Neural progenitor cell (in vitro differentiated cells): ENCODE results near the gene SCUBE2. TPM values are rescaled to one million over a fixed set of nuclear protein-coding genes. Genes with fewer than 3 reads are reported as not detected.
A peak's percentile ranks its signal among the peaks of the same experiment; 100 is the strongest.

Experiments used
- DNase-seq: peaks from one replicate; pipeline ENCODE4 v3.0.0-alpha.2; 2016; ENCODE audit warnings: low spot score
- H2AFZ ChIP-seq: fragments of 200-600 bp; sonication (generic); replicated peaks from 2 replicates; pipeline ENCODE4 v1.6.1; 2016; ENCODE audit warnings: antibody characterized with exemption
- H3F3A ChIP-seq: fragments of 200-600 bp; sonication (generic); 2 replicates; pipeline ENCODE4 v1.6.1; 2016; ENCODE audit warnings: antibody characterized with exemption, low read depth
- H3K27ac ChIP-seq: fragments of 200-600 bp; sonication (generic); 2 replicates; pipeline ENCODE4 v1.5.1; 2016; ENCODE audit warnings: mild to moderate bottlenecking
- H3K27me3 ChIP-seq: fragments of 200-600 bp; sonication (generic); 2 replicates; pipeline ENCODE4 v1.6.1; 2016; ENCODE audit warnings: mild to moderate bottlenecking, moderate library complexity
- H3K36me3 ChIP-seq: fragments of 200-600 bp; sonication (generic); 2 replicates; pipeline ENCODE4 v1.5.1; 2016
- H3K4me1 ChIP-seq: fragments of 200-600 bp; sonication (generic); 2 replicates; pipeline ENCODE4 v1.6.1; 2016; ENCODE audit warnings: mixed run types
- H3K4me2 ChIP-seq: fragments of 200-600 bp; sonication (generic); 2 replicates; pipeline ENCODE4 v1.6.1; 2016
- H3K4me3 ChIP-seq: fragments of 200-600 bp; sonication (generic); 2 replicates; pipeline ENCODE4 v1.5.1; 2016
- H3K79me2 ChIP-seq: fragments of 200-600 bp; sonication (generic); 2 replicates; pipeline ENCODE4 v1.6.1; 2016; ENCODE audit warnings: low read depth
- H3K9ac ChIP-seq: fragments of 200-600 bp; sonication (generic); 2 replicates; pipeline ENCODE4 v1.6.1; 2016
- H3K9me3 ChIP-seq: fragments of 200-600 bp; sonication (generic); 2 replicates; pipeline ENCODE4 v1.5.1; 2016; ENCODE audit warnings: low read depth
- H4K20me1 ChIP-seq: fragments of 200-600 bp; sonication (generic); 2 replicates; pipeline ENCODE4 v1.6.1; 2016; ENCODE audit warnings: low read depth
- H3K27ac Mint-ChIP-seq: 3 replicates; pipeline ENCODE4 v1.8.0; 2021; ENCODE audit warnings: mixed read lengths
- H3K27me3 Mint-ChIP-seq: 2 replicates; pipeline ENCODE4 v1.8.0; 2022; ENCODE audit warnings: low read depth, mild to moderate bottlenecking, inconsistent platforms, moderate library complexity, mixed read lengths; ENCODE audit not compliant: insufficient read depth
- H3K36me3 Mint-ChIP-seq: 3 replicates; pipeline ENCODE4 v1.8.0; 2021; ENCODE audit warnings: mixed read lengths
- H3K4me1 Mint-ChIP-seq: 3 replicates; pipeline ENCODE4 v1.8.0; 2021; ENCODE audit warnings: mixed read lengths
- H3K4me3 Mint-ChIP-seq: 3 replicates; pipeline ENCODE4 v1.8.0; 2021; ENCODE audit warnings: mild to moderate bottlenecking, moderate library complexity, mixed read lengths
- H3K9me3 Mint-ChIP-seq: 3 replicates; pipeline ENCODE4 v1.8.0; 2020; ENCODE audit warnings: mixed read lengths
- CTCF ChIP-seq: fragments of 200-600 bp; sonication (generic); IDR thresholded peaks from 2 replicates; pipeline ENCODE4 v1.5.1; 2017; ENCODE audit warnings: antibody characterized with exemption, mild to moderate bottlenecking
- EZH2 ChIP-seq: fragments of 200-600 bp; sonication (generic); IDR thresholded peaks from 2 replicates; pipeline ENCODE4 v1.6.1; 2017; ENCODE audit warnings: antibody characterized with exemption, mild to moderate bottlenecking, moderate library complexity
- EZH2phosphoT487 ChIP-seq: fragments of 200-600 bp; sonication (generic); IDR thresholded peaks from 2 replicates; pipeline ENCODE4 v1.6.1; 2017; ENCODE audit warnings: antibody characterized with exemption
- total RNA-seq: library from RNA; depleted of rRNA; stranded (reverse); fragments of >200 nt; gene quantifications from 2 replicates; pipeline ENCODE4 v1.2.3, GENCODE V29; 2015; ENCODE audit warnings: low replicate concordance

Gene SCUBE2
- total RNA-seq, 1 donor from 2014 or later = 42.1 TPM

GRCh38 chr11:9056467-9056866 lies 34.9 kb downstream of the SCUBE2 start:
- H3K4me1 Mint-ChIP-seq = peaks cover 10% of the 10 kb centered on the region
- peaks cover 8% of the 10 kb centered on the region for H3K36me3 Mint-ChIP-seq
- no peak overlapping the region for H3K4me2 ChIP-seq
- no peaks in the 10 kb centered on the region for H3K9me3 ChIP-seq
- DNase-seq = no peak
- no peaks in the 10 kb centered on the region for H3K36me3 ChIP-seq
- no peak overlapping the region for H3K4me3 Mint-ChIP-seq
- no peaks in the 10 kb centered on the region for H4K20me1 ChIP-seq
- H3K27ac ChIP-seq = no peak overlapping the region
- TF ChIP-seq EZH2phosphoT487 = no peak
- no peak for TF ChIP-seq CTCF
- no peak for TF ChIP-seq EZH2
- peaks cover 17% of the 10 kb centered on the region for H3K4me1 ChIP-seq
- H3K4me3 ChIP-seq = no peak overlapping the region
- no peak overlapping the region for H3K27ac Mint-ChIP-seq
- H3F3A ChIP-seq = no peaks in the 10 kb centered on the region
- peaks cover 5% of the 10 kb centered on the region for H3K27me3 Mint-ChIP-seq
- H3K9ac ChIP-seq = no peak overlapping the region
- no peaks in the 10 kb centered on the region for H3K79me2 ChIP-seq
- no peak overlapping the region for H2AFZ ChIP-seq
- H3K27me3 ChIP-seq = no peaks in the 10 kb centered on the region
- H3K9me3 Mint-ChIP-seq = no peaks in the 10 kb centered on the region

- no peak overlapping the region for H3K4me3 ChIP-seq
- no peaks in the 10 kb centered on the region for H3K79me2 ChIP-seq
Observed at GRCh38 chr11:9053316-9054035, 37.9 kb downstream of the SCUBE2 start.

GRCh38 chr11:9052316-9052715 lies 39.1 kb downstream of the SCUBE2 start:
- no peaks in the 10 kb centered on the region for H3K36me3 ChIP-seq
- H3K9ac ChIP-seq = no peak overlapping the region
- no peak overlapping the region for H3K4me3 ChIP-seq
- H3K4me1 ChIP-seq = peaks cover 25% of the 10 kb centered on the region
- no peak overlapping the region for H3K4me2 ChIP-seq
- no peak for TF ChIP-seq CTCF
- no peak for TF ChIP-seq EZH2phosphoT487
- no peak for TF ChIP-seq EZH2
- Mint-ChIP-seq H3K4me1 (peaks cover 27% of the 10 kb centered on the region), H3K9me3 (no peaks in the 10 kb centered on the region), H3K27ac (peak overlapping the region; percentile 46), H3K4me3 (no peak overlapping the region), H3K27me3 (peaks cover 5% of the 10 kb centered on the region), H3K36me3 (peaks cover 3% of the 10 kb centered on the region)
- H2AFZ ChIP-seq = no peak overlapping the region
- H3K27me3 ChIP-seq = no peaks in the 10 kb centered on the region
- no peaks in the 10 kb centered on the region for H3K79me2 ChIP-seq
- peaks cover 10% of the 10 kb centered on the region for H3F3A ChIP-seq
- H3K27ac ChIP-seq = no peak overlapping the region
- H4K20me1 ChIP-seq = no peaks in the 10 kb centered on the region
- DNase-seq = no peak
- no peaks in the 10 kb centered on the region for H3K9me3 ChIP-seq

More at GRCh38 chr11:9053316-9054035, 37.9 kb downstream of the SCUBE2 start:
- Histone ChIP-seq H3K9ac (no peak overlapping the region), H3K36me3 (no peaks in the 10 kb centered on the region), H3K27ac (no peak overlapping the region), H2AFZ (no peak overlapping the region), H3K4me2 (no peak overlapping the region), H4K20me1 (no peaks in the 10 kb centered on the region), H3K4me1 (peaks cover 13% of the 10 kb centered on the region), H3F3A (peaks cover 1% of the 10 kb centered on the region), H3K27me3 (no peaks in the 10 kb centered on the region), H3K9me3 (no peaks in the 10 kb centered on the region)
- Mint-ChIP-seq H3K4me1 (peaks cover 16% of the 10 kb centered on the region), H3K9me3 (no peaks in the 10 kb centered on the region), H3K4me3 (no peak overlapping the region), H3K27me3 (peaks cover 5% of the 10 kb centered on the region), H3K36me3 (peaks cover 3% of the 10 kb centered on the region), H3K27ac (no peak overlapping the region)
- TF ChIP-seq EZH2phosphoT487 (no peak), CTCF (no peak), EZH2 (no peak)
- no peak for DNase-seq
